Spleen (tissue), 11 donors: ENCODE measurements around the gene S100A14. TPM values are rescaled to one million over a fixed set of nuclear protein-coding genes. Genes with fewer than 3 reads are reported as not detected.
A peak's percentile ranks its signal among the peaks of the same experiment; 100 is the strongest.

ENCODE experiments used
- DNase-seq: peaks from one replicate; pipeline ENCODE4 v3.0.0-alpha.2; 2020
- H3K27ac ChIP-seq, 8 donors: fragments of 200-600 bp; sonication (generic) in 7 of 8; 1 replicate in 4 of 8; 2 replicates in 4 of 8; pipeline versions ENCODE4 v1.5.0 to v1.8.0; 2016 to 2021; ENCODE audit warnings: inconsistent platforms in 4 of 8, mild to moderate bottlenecking in 4 of 8, moderate library complexity in 1 of 8
- H3K27me3 ChIP-seq, 7 donors: fragments of 200-600 bp; sonication (generic) in 6 of 7; replicated peaks in 1 of 7; 1 replicate in 4 of 7; 2 replicates in 3 of 7; pipeline versions ENCODE4 v1.5.0 to v1.8.0; 2016 to 2021; ENCODE audit warnings: inconsistent platforms in 3 of 7, mild to moderate bottlenecking in 1 of 7
- H3K36me3 ChIP-seq, 6 donors: fragments of 200-600 bp; sonication (generic) in 5 of 6; 1 replicate in 4 of 6; 2 replicates in 2 of 6; pipeline versions ENCODE4 v1.5.0 to v1.8.0; 2016 to 2021; ENCODE audit warnings: inconsistent platforms in 2 of 6
- H3K4me1 ChIP-seq, 6 donors: fragments of 200-600 bp; sonication (generic) in 5 of 6; 1 replicate in 3 of 6; 2 replicates in 3 of 6; pipeline versions ENCODE4 v1.5.0 to v1.8.0; 2016 to 2021; ENCODE audit warnings: inconsistent platforms in 3 of 6
- H3K4me3 ChIP-seq, 8 donors: fragments of 200-600 bp; sonication (generic) in 7 of 8; 1 replicate in 4 of 8; 2 replicates in 4 of 8; pipeline versions ENCODE4 v1.5.0 to v1.8.0; 2016 to 2021; ENCODE audit warnings: inconsistent platforms in 4 of 8, mild to moderate bottlenecking in 4 of 8, moderate library complexity in 2 of 8
- H3K9me3 ChIP-seq, 8 donors: fragments of 200-600 bp; sonication (generic) in 7 of 8; 1 replicate in 4 of 8; 2 replicates in 4 of 8; pipeline versions ENCODE4 v1.5.0 to v1.8.0; 2016 to 2021; ENCODE audit warnings: inconsistent platforms in 4 of 8
- POLR2A ChIP-seq, 3 donors: fragments of 450-650 bp; IDR thresholded peaks; one replicate each; pipeline ENCODE4 v1.5.1; 2017; ENCODE audit warnings: antibody characterized with exemption in 3 of 3, mild to moderate bottlenecking in 1 of 3
- POLR2AphosphoS5 ChIP-seq, 3 donors: sonication (generic); formaldehyde crosslinking; IDR thresholded peaks; one replicate each; pipeline ENCODE4 v1.5.1; 2017; ENCODE audit warnings: antibody characterized with exemption in 3 of 3
- WGBS, 5 donors: extraction: QIAGEN DNeasy Blood & Tissue Kit in 3 of 5; methylation state at CpG; one replicate each; pipeline versions ENCODE4 v1.1.5 to v1.1.7; 2013 to 2018; 5-methylcytosine and 5-hydroxymethylcytosine counted together
- intact Hi-C: fragments of 100-400 bp; cut with DNase I; formaldehyde crosslinking; loops from one replicate; pipeline ENCODE4 v1.15.0; 2023; ENCODE audit warnings: low total_unique reads
- polyA plus RNA-seq, 3 donors: library from polyadenylated mRNA; stranded (reverse); fragments of 200-250 nt; gene quantifications; one replicate each; pipeline ENCODE4 v1.2.1, GENCODE V29; 2013
- total RNA-seq, 7 donors: library from RNA; depleted of rRNA in 3 of 7; stranded (reverse); fragments of >200 nt in 3 of 7; fragmentation: NEBNext Ultra II Directional in 4 of 7; extraction: Animal tissue kit (Norgen Biotek cat#: 25700) in 4 of 7; gene quantifications; one replicate each; pipeline versions ENCODE4 v1.1.0 to v1.2.1, GENCODE V29; 2016 to 2021
- TF ChIP-seq, protein P1 (sequence below), 11 experiments: fragments of 200-600 bp in 7 of 11; fragments of 450-650 bp in 4 of 11; sonication (generic) in 4 of 11; IDR thresholded peaks in 8 of 11; conservative IDR thresholded peaks in 3 of 11; 1 replicate in 7 of 11; 2 replicates in 4 of 11; pipeline versions ENCODE4 v1.4.0 to v1.8.0; 2016 to 2021; ENCODE audit warnings: antibody characterized with exemption in 11 of 11, inconsistent platforms in 4 of 11, mild to moderate bottlenecking in 1 of 11
- donor health status: healthy with polysubstance abuse.
- donor health status: DM: no; HTN: no; CAD: no; lungs with moderate emphysema.
- donor health status: DM: no; HTN: no; CAD: no.
- donor health status: Bipolar disorder and iron deficiency.
- donor health status: healthy.
- donor health status: DM: no; HTN: no; CAD: no.
- donor health status: DM: yes; HTN: yes; CAD: no.

The S100A14 gene
- total and polyA plus RNA-seq, 10 donors: 0.28 to 3.0 (median 1.0) TPM; not detected in 3

DNA sequence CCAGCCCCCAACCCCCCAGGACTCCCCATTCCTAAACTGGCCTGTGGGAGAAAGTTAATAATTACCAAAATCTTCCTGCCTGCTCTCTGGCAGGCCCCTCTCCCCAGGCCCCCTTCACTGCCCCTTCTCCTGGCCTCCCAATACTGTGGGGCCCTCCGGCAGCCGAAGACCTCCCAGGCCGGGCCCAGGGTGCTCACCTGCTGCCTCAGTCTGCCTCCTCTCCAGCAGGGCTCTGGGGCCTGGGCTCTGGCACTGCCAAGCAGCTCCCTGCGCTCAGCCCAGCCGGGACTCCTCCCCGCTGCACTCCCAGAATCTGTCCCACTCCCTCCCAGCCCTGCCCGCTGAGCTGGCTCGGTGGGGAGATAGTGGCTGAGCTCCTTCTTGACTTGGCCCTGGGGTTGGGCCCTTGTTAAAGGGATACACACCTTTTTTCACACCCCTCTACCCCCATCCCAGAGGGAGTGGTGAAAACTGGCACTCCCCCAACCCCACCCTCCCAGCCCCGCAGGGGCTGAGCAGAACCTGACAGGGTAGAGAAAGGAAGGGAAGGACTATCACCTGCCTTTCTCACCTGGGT, 3.3 kb downstream of the S100A14 start, which contains the start of gene S100A16:
S100A16 (minus strand) TSS at position 383 of the 577 bp plus-strand sequence. CDS start 4,986 bp downstream, outside the sequence.
- peak within 1 kb of the TSS in 6 of 8 donors; percentile 23 to 62 (median 32) for H3K4me3 ChIP-seq

DNA sequence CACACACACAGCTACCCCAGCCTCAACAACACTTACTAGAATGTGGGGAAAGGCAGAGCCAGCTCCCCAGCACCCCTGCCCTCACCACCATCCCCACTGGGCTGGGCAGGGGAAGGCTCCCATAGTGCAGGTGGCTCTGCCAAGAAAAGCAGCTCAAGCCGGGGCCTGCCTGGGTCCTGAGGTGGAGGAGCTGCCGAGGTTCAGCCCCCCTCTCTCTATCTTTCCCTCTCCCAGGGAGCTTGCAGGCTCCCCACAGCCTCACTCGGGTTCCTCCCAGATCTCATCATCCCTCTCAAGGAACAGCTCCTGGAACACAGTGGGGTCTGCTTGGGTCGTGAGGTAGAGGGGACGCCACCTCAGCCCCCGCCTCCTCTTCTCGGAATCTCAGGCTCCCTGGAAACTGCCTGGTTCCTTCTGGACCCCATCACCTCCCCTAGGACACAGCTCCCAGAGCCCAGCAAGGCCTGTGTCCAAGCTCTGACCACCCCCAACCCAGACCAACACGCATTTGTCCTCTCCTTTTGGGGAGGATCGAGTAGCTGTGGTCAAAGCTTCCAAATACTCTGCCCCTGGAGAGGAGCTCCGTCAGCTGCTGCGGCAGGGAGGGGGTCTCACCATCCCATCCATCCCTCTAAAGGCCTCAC, 3.9 kb downstream of the S100A14 start:
- Histone ChIP-seq H3K9me3 (no peaks in the 10 kb centered on the region), H3K4me1 (peaks cover 11 to 81% (median 43%) of the 10 kb centered on the region in 6 donors), H3K36me3 (peaks cover 0 to 5% (median 0%) of the 10 kb centered on the region in 6 donors), H3K27ac (peak overlapping the region in 7 of 8 donors; percentile 61 to 95 (median 76)), H3K27me3 (no peaks in the 10 kb centered on the region), H3K4me3 (peak overlapping the region in 6 of 8 donors; percentile 23 to 62 (median 32))
- 64 to 88% (median 82%) methylated on average over 11 of the region's 11 CpGs for WGBS, 5 donors
- intact Hi-C loops: no loop called here
- TF ChIP-seq POLR2AphosphoS5 (IDR thresholded peaks at IDR 0.05): no peak
- TF ChIP-seq, protein P1, sequence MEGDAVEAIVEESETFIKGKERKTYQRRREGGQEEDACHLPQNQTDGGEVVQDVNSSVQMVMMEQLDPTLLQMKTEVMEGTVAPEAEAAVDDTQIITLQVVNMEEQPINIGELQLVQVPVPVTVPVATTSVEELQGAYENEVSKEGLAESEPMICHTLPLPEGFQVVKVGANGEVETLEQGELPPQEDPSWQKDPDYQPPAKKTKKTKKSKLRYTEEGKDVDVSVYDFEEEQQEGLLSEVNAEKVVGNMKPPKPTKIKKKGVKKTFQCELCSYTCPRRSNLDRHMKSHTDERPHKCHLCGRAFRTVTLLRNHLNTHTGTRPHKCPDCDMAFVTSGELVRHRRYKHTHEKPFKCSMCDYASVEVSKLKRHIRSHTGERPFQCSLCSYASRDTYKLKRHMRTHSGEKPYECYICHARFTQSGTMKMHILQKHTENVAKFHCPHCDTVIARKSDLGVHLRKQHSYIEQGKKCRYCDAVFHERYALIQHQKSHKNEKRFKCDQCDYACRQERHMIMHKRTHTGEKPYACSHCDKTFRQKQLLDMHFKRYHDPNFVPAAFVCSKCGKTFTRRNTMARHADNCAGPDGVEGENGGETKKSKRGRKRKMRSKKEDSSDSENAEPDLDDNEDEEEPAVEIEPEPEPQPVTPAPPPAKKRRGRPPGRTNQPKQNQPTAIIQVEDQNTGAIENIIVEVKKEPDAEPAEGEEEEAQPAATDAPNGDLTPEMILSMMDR (IDR thresholded peaks at IDR 0.05 in 8 of 11, conservative IDR thresholded peaks at IDR 0.05 in 3 of 11): no peak
- DNase-seq: peak; percentile 57

More for the DNA sequence above, 3.3 kb downstream of the S100A14 start, which contains the start of gene S100A16:
- Histone ChIP-seq H3K4me1 (peaks cover 14 to 81% (median 46%) of the 10 kb centered on the region in 6 donors), H3K36me3 (no peaks in the 10 kb centered on the region), H3K27me3 (no peaks in the 10 kb centered on the region), H3K9me3 (no peaks in the 10 kb centered on the region), H3K27ac (peak within 1 kb of the TSS; percentile 48 to 95 (median 72))
- TF ChIP-seq POLR2A (IDR thresholded peaks at IDR 0.05): no peak
- TF ChIP-seq, protein P1 (IDR thresholded peaks at IDR 0.05 in 8 of 11, conservative IDR thresholded peaks at IDR 0.05 in 3 of 11): no peak
- TF ChIP-seq POLR2AphosphoS5 (IDR thresholded peaks at IDR 0.05): peak; percentile 49 to 80 (median 79)
- intact Hi-C loops: no loop called here
- no peak for DNase-seq
- 58 to 86% (median 77%) methylated on average over 8 to 9 of the region's 9 CpGs for WGBS, 5 donors

DNA sequence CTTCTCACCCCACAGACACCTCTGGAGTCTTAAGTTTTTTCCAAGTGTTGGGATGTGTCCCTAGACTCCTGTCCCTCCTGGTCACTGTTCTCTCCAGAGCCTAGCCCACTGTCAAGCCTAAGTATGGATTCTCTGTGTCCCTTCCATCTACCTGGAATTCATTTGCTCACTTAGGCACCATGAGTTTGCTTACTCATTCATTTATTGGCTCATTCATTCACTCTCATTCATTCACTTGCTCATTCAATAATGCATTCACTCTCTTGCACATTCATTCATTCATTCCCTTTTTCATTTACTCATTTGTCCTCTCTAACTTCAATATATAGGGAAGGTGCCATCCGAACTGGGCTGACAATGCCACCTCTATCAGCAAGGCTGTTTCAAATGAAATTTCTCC, 4.8 kb downstream of the S100A14 start:
- intact Hi-C loops: no loop called here
- 71 to 85% (median 78%) methylated on average over 1 of the region's 1 CpG for WGBS, 5 donors
- H3K27me3 ChIP-seq: no peaks in the 10 kb centered on the region
- DNase-seq: no peak
- H3K4me3 ChIP-seq: peak overlapping the region in 5 of 8 donors; percentile 19 to 62 (median 36)
- H3K36me3 ChIP-seq: peaks cover 0 to 14% (median 0%) of the 10 kb centered on the region in 6 donors
- H3K27ac ChIP-seq: peak overlapping the region in 5 of 8 donors; percentile 10 to 95 (median 88)
- H3K9me3 ChIP-seq: no peaks in the 10 kb centered on the region
- peaks cover 7 to 81% (median 42%) of the 10 kb centered on the region in 6 donors for H3K4me1 ChIP-seq
- TF ChIP-seq POLR2AphosphoS5 (IDR thresholded peaks at IDR 0.05) (no peak), POLR2A (IDR thresholded peaks at IDR 0.05) (no peak)
- TF ChIP-seq, protein P1 (IDR thresholded peaks at IDR 0.05 in 8 of 11, conservative IDR thresholded peaks at IDR 0.05 in 3 of 11): no peak

DNA sequence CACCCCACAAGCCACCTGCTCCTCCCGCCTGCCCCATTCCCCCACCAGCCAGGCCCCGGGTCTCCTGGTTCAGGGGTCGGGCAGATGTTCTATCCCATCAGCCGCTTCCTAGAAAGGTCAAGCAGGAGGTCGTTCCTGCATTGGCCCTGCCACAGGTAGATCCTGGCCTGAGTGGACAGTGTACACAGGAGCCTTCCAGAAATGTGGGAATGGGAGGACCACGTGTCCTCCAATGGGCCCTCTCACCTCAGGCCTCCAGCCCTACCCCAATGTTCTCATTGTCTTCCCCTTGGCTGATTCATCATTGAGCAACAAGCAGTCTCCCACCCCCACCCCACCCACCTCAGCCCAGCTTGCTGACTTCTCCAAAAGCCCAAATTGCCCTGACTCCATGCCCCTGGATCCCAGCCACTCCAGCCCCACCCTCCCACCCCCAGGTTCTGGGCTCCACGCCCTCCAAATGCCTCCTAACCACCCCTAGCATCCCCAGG, 5.3 kb downstream of the S100A14 start:
- no peak for DNase-seq
- TF ChIP-seq POLR2A (IDR thresholded peaks at IDR 0.05) (no peak), POLR2AphosphoS5 (IDR thresholded peaks at IDR 0.05) (no peak)
- TF ChIP-seq, protein P1 (IDR thresholded peaks at IDR 0.05 in 8 of 11, conservative IDR thresholded peaks at IDR 0.05 in 3 of 11): no peak
- Histone ChIP-seq H3K36me3 (peaks cover 0 to 19% (median 0%) of the 10 kb centered on the region in 6 donors), H3K4me1 (peaks cover 5 to 81% (median 37%) of the 10 kb centered on the region in 6 donors), H3K27me3 (no peaks in the 10 kb centered on the region), H3K9me3 (no peaks in the 10 kb centered on the region), H3K4me3 (peak overlapping the region in 4 of 8 donors; percentile 19 to 62 (median 40)), H3K27ac (peak overlapping the region; percentile 48 to 95 (median 88))
- 77 to 84% (median 81%) methylated on average over 7 of the region's 7 CpGs for WGBS, 5 donors
- intact Hi-C loops: no loop called here
